Measurements from ENCODE around the gene ZNF277.

ZNF277 gene

DNA sequence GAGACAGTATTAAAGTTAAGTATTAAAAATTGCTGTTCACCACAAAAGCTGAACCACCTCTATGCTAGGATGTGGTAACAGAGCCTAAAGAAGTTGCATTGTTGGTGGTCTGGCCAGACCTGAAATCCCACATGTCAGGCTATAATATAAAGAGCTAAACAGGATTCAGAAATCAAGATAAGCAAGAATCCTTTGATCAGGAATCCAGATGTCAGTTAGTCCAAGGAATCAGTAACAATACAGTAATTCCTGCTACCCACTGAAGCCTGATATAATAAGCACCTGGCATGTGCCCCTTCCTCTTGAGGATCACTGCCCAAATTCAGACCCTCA, 48.9 kb downstream of the ZNF277 start:
- no peak for DNase-seq

DNA sequence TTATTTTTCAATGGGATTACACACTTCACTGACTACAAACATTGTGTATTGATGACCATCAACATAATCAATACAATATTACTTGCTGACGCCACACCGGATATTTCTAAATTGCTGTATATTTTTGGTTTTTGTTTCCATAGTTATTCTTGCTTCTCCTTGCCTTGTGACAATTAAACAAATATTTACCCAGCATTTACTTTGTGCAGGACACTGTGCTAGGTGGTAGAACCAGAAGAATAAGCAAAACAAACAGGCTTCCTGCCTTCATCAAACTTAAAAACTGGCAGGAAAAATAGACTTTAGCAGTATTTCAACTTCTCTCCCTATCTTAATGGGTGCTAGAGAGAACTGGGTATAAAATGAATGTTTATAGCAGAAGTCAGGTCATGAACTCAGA, 50.6 kb downstream of the ZNF277 start:
- no peak for DNase-seq

DNA sequence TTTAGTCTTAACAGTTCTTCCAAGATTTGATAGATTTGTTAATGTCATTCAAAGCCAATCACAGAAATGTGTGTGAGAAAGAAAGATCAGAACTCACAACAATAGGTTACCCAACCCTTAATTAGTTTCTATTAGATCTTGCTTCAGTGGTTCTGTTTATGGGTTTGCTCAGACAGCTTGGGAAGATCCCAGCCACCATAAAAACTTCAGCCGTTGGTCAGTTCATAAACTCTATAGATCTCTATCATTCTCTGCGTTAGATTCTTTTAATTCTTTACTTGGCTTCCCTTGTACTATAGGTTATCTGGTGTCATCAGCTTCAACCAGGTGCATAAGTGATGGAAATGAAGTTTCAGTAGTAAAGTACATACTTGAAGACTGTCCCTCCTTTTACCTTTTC, 54.4 kb downstream of the ZNF277 start:
- DNase-seq, result no peak

DNA sequence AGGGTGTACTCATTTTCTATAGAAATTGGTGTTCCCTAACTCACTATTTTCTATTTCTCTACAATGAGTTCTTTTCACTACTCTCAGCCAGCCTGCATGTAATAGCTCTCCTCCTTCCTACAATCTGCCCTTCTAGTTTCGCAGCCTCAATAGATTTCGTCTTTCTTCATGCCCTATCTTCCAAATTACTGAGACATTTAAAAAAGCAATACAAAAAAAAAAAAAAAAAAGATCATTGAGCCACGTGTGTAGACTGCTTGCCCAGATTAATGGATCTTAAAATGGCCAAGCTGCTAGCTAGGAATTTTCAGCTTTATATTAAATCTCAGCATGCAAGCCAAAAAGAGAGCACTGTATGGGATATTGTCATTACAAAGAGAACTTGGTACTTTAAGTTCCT, 55.5 kb downstream of the ZNF277 start:
- no peak for DNase-seq

DNA sequence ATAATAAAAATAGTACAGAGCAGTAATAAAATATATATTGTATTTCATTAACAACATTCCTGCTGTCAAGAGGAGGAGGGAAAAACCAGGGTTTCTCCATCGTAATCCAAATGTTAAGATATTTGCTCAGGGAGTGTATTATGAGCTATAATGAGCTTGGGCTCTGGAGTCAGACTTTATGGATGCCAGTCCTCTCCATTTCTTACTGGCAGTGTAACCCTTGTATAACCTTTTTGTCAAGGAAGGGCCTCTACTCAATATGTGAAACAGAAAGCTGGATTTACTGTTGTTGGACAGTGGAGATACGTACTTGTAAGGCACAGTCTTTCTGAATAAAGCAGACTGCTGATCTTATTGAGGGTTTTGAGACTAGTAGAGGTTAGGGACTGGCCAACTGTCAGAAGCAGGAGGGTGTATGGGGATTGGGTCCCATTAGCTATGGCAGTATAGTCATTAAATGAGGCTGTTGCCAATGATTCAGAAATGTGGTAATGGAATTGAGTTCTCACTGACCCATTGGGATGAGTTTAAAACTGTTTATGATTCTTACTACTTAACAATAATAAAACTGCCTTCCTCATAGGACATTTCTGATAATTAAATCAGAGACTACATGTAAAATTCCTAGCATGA, 56.5 kb downstream of the ZNF277 start:
- no peak for DNase-seq

DNA sequence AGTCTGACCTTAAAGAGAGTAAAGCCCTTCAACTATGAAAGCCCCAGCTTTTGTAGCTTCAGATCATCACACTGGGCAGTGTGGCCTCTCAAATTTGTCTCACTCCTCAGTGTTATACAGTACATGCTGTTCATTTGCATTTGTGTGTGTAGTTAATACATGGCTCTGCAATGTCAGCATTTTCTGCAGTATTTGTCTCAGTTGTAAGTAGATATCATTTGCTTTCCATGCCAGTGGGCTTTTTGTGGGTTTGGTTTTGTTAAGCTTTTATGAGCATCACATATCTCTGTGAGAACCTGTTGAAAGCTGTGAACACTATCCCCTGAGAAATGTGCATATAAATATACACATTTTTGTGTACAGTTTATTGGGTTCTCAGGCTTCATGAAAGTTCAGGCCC, 57.0 kb downstream of the ZNF277 start:
- no peak for DNase-seq

DNA sequence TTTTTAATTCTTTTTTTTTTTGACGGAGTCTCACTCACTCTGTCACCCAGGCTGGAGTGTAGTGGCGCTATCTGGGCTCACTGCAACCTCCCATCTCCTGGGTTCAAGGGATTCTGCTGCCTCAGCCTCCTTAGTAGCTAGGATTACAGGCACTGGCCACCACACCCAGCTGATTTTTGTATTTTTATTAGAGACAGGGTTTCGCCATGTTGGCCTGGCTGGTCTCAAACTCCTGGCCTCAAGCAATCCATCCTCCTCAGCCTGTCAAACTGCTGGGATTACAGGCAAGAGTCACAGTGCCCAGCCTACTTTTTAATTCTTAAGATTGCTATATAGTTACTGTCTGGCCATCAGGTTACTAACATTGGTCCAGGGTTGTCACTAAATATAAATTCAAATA, 59.6 kb downstream of the ZNF277 start:
- no peak for DNase-seq

- no peak for DNase-seq
Observed at GRCh38 chr7:112266595-112267270, 60.2 kb downstream of the ZNF277 start.

GRCh38 chr7:112267944-112268691, 61.6 kb downstream of the ZNF277 start:
- no peak for DNase-seq

- no peak for DNase-seq
Observed at GRCh38 chr7:112271162-112271561, 64.7 kb downstream of the ZNF277 start.

- no peak for DNase-seq
Observed at GRCh38 chr7:112272921-112273561, 66.5 kb downstream of the ZNF277 start.

GRCh38 chr7:112279042-112279441, 72.5 kb downstream of the ZNF277 start:
- no peak for DNase-seq

- DNase-seq, result no peak
Observed at GRCh38 chr7:112280267-112280666, 73.8 kb downstream of the ZNF277 start.

DNA sequence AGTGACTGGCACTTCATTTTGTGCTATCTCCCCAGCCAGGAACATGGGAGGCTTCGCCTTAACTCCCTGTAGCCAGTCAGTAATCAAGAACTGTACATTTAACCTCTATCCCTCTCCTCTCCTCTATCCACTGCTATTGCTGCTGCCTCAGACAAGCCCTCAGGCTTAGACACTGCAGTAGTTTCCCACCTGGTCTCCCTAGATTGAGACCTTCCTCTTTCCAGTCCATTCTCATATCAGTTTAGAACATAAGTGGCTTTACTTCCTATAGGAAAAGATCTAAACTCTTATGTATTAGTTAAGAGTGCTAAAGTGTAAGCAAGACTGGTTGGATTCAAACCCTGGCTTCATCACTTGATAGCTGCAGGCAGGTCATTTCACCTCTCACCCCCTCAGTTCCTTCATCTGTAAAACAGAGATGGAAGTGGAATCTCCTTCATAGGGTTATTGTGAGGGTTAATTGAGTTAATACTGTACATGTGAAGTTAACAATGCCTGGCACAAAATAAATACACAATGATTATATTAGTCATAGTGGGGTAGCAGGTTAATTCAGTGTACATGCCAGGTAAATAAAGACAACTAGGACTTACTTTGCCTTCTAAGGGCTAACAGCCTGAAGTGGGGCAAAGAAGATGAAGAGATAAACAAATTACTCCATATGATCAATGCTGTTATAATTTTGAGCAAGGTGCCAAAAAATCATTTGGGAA, 76.1 kb downstream of the ZNF277 start:
- no peak for DNase-seq

GRCh38 chr7:112283382-112283910, 77.0 kb downstream of the ZNF277 start:
- DNase-seq, result no peak

GRCh38 chr7:112286250-112287086, 80.0 kb downstream of the ZNF277 start:
- DNase-seq, result no peak

- no peak for DNase-seq
Observed at GRCh38 chr7:112288301-112288700, 81.8 kb downstream of the ZNF277 start.

GRCh38 chr7:112290065-112290464, 83.6 kb downstream of the ZNF277 start:
- no peak for DNase-seq

GRCh38 chr7:112292162-112292561, 85.7 kb downstream of the ZNF277 start:
- DNase-seq, result no peak

GRCh38 chr7:112293416-112293815, 86.9 kb downstream of the ZNF277 start:
- DNase-seq, result no peak

DNA sequence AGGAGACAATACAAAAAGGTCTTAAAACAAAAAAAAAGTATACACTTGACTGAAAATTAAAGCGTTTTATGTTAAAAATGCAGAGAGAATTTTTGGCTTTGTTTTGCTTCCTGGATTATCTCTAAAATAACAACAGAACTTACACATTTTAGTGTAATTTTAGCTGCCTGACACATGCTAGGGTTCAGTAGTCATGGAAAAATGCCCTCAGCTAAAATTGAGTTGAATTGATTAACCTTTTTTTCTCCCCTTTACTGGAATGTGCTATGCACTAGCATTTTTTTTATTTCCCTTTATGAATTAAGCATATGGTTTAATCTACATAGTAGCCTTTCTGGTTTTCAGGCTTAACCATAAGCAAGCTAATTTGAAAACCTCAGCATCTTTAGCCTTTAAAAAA, 89.9 kb downstream of the ZNF277 start:
- DNase-seq, result no peak

GRCh38 chr7:112297681-112298080, 91.2 kb downstream of the ZNF277 start:
- no peak for DNase-seq

Data from activated gamma-delta T cell treated with Interleukin-2 at 50 U/mL for 16 hours (primary cell).